NCI-H748 (cell line): ENCODE results near the gene PHLDB3.

ENCODE experiments used
- DNase-seq: peaks from one replicate; lab custom pipeline; 2025; ENCODE audit not compliant: unreplicated experiment; lab: John Stamatoyannopoulos, UW

The PHLDB3 gene

GRCh38 chr19:43471091-43471490 lies 33.5 kb downstream of the PHLDB3 start:
- no peak for DNase-seq

GRCh38 chr19:43470288-43470687 lies 34.3 kb downstream of the PHLDB3 start:
- no peak for DNase-seq

GRCh38 chr19:43469160-43469480 lies 35.4 kb downstream of the PHLDB3 start:
- DNase-seq: no peak

- DNase-seq: no peak
Observed at GRCh38 chr19:43468354-43469159, 36.0 kb downstream of the PHLDB3 start.

GRCh38 chr19:43467730-43468129 lies 36.8 kb downstream of the PHLDB3 start:
- no peak for DNase-seq

GRCh38 chr19:43467276-43467675 lies 37.3 kb downstream of the PHLDB3 start:
- no peak for DNase-seq

- DNase-seq: no peak
Observed at GRCh38 chr19:43466793-43467192, 37.8 kb downstream of the PHLDB3 start.

- DNase-seq: peak; percentile 21
Observed at GRCh38 chr19:43465468-43466120, 39.0 kb downstream of the PHLDB3 start, which contains the start of gene LYPD3. Gene LYPD3 (minus strand): TSS chr19:43465608. CDS start chr19:43465571, 37 bp downstream.

- no peak for DNase-seq
Observed at GRCh38 chr19:43464134-43464775, 40.3 kb downstream of the PHLDB3 start.

- DNase-seq: peak; percentile 98
Observed at GRCh38 chr19:43463381-43464133, 41.0 kb downstream of the PHLDB3 start.

- DNase-seq: no peak
Observed at GRCh38 chr19:43462785-43463380, 41.7 kb downstream of the PHLDB3 start.

GRCh38 chr19:43462383-43462782 lies 42.2 kb downstream of the PHLDB3 start:
- no peak for DNase-seq

GRCh38 chr19:43461303-43461702 lies 43.2 kb downstream of the PHLDB3 start:
- no peak for DNase-seq

GRCh38 chr19:43460362-43461016 lies 44.1 kb downstream of the PHLDB3 start:
- no peak for DNase-seq

- DNase-seq: no peak
Observed at GRCh38 chr19:43457809-43458208, 46.7 kb downstream of the PHLDB3 start.

GRCh38 chr19:43455321-43456113 lies 49.0 kb downstream of the PHLDB3 start:
- DNase-seq: peak; percentile 48

GRCh38 chr19:43454031-43454430 lies 50.5 kb downstream of the PHLDB3 start:
- no peak for DNase-seq

GRCh38 chr19:43452582-43452981 lies 52.0 kb downstream of the PHLDB3 start:
- DNase-seq: no peak

GRCh38 chr19:43450545-43450997 lies 54.0 kb downstream of the PHLDB3 start:
- no peak for DNase-seq

- no peak for DNase-seq
Observed at GRCh38 chr19:43447655-43448054, 56.9 kb downstream of the PHLDB3 start.
